NCI-H2196 (cell line): ENCODE results near the gene PLEKHA5.
"Not testable (repeated sequence)": the region's sequence is repeated elsewhere in the genome, so short reads cannot be mapped to it uniquely, and the experiment has no call there.

ENCODE experiments used
- DNase-seq: peaks from one replicate; lab custom pipeline; 2025; ENCODE audit not compliant: unreplicated experiment; lab: John Stamatoyannopoulos, UW

PLEKHA5 gene

GRCh38 chr12:19129486-19130223 is at the start of gene PLEKHA5:
Gene PLEKHA5 (plus strand): TSS chr12:19129733. CDS start chr12:19129800, 67 bp downstream.
- DNase-seq: peak; percentile 95

- no peak for DNase-seq
Measured at GRCh38 chr12:19080918-19081317, 48.6 kb upstream of the PLEKHA5 start.

GRCh38 chr12:19082365-19082911 is 47.1 kb upstream of the PLEKHA5 start:
- DNase-seq: no peak

GRCh38 chr12:19084547-19084946 is 45.0 kb upstream of the PLEKHA5 start:
- DNase-seq: no peak

GRCh38 chr12:19085090-19085489 is 44.4 kb upstream of the PLEKHA5 start:
- no peak for DNase-seq

- no peak for DNase-seq
Measured at GRCh38 chr12:19088606-19089005, 40.9 kb upstream of the PLEKHA5 start.

- not testable (repeated sequence) for DNase-seq
Measured at GRCh38 chr12:19092482-19092881, 37.1 kb upstream of the PLEKHA5 start.

GRCh38 chr12:19093218-19093617 is 36.3 kb upstream of the PLEKHA5 start:
- no peak for DNase-seq

GRCh38 chr12:19095331-19095730 is 34.2 kb upstream of the PLEKHA5 start:
- DNase-seq: no peak

- no peak for DNase-seq
Measured at GRCh38 chr12:19095756-19096480, 33.6 kb upstream of the PLEKHA5 start.

- no peak for DNase-seq
Measured at GRCh38 chr12:19105463-19105862, 24.1 kb upstream of the PLEKHA5 start.

- DNase-seq: no peak
Measured at GRCh38 chr12:19107750-19108149, 21.8 kb upstream of the PLEKHA5 start.

GRCh38 chr12:19110221-19110940 is 19.2 kb upstream of the PLEKHA5 start:
- no peak for DNase-seq

- DNase-seq: no peak
Measured at GRCh38 chr12:19113464-19113863, 16.1 kb upstream of the PLEKHA5 start.

- no peak for DNase-seq
Measured at GRCh38 chr12:19115285-19115684, 14.2 kb upstream of the PLEKHA5 start.

- DNase-seq: no peak
Measured at GRCh38 chr12:19119440-19119839, 10.1 kb upstream of the PLEKHA5 start.

GRCh38 chr12:19120795-19121194 is 8.7 kb upstream of the PLEKHA5 start:
- no peak for DNase-seq

- no peak for DNase-seq
Measured at GRCh38 chr12:19121449-19122018, 8.0 kb upstream of the PLEKHA5 start.

GRCh38 chr12:19125325-19125724 is 4.2 kb upstream of the PLEKHA5 start:
- no peak for DNase-seq

GRCh38 chr12:19127270-19127669 is 2.3 kb upstream of the PLEKHA5 start:
- no peak for DNase-seq

GRCh38 chr12:19128485-19128884 is 1.0 kb upstream of the PLEKHA5 start:
- DNase-seq: no peak
